PC-3 (cell line): ENCODE results near the gene ERAL1. TPM values are rescaled to one million over a fixed set of nuclear protein-coding genes. Genes with fewer than 3 reads are reported as not detected.

ENCODE experiments used
- ATAC-seq: fragments of 200-7000 bp; cut with Tn5 transposase; 2 replicates; pipeline ENCODE4 v1.9.1; 2020; ENCODE audit warnings: mild to moderate bottlenecking, moderate library complexity
- Bru-seq: library from RNA; stranded (reverse); fragments of 400-500 nt; gene quantifications from one replicate; lab custom pipeline; 2021; lab: Mats Ljungman, UMichigan
- BruChase-seq, 2 experiments: library from RNA; stranded (reverse); fragments of 400-500 nt; gene quantifications; one replicate each; lab custom pipeline; 2021; lab: Mats Ljungman, UMichigan
- BruUV-seq: library from RNA; stranded (reverse); fragments of 400-500 nt; replicated peaks from 2 replicates; lab custom pipeline; 2021; lab: Mats Ljungman, UMichigan
- CTCF ChIA-PET: fragments of 300-600 bp; sonication (Branson Sonifier 250); formaldehyde crosslinking; loops from one replicate; lab custom pipeline; 2022; ENCODE audit warnings: antibody characterized with exemption; lab: Charles Lee
- POLR2A ChIA-PET: fragments of 300-600 bp; sonication (Branson Sonifier 250); formaldehyde crosslinking; loops from one replicate; lab custom pipeline; 2022; ENCODE audit warnings: antibody characterized with exemption; ENCODE audit not compliant: unreplicated experiment; lab: Charles Lee
- DNase-seq: peaks from one replicate; pipeline ENCODE4 v3.0.0-alpha.2; 2015
- H2AFZ ChIP-seq: fragments of 300-600 bp; sonication (generic); 2 replicates; pipeline ENCODE4 v1.6.0; 2016; ENCODE audit warnings: antibody characterized with exemption, low read length
- H3F3A ChIP-seq: fragments of 300-600 bp; sonication (generic); one replicate; pipeline ENCODE4 v1.6.0; 2017; ENCODE audit warnings: antibody characterized with exemption, low read length, control low read depth, mild to moderate bottlenecking; ENCODE audit not compliant: unreplicated experiment
- H3K27ac ChIP-seq: fragments of 300-600 bp; sonication (generic); 2 replicates; pipeline ENCODE4 v1.5.1; 2016; ENCODE audit warnings: mild to moderate bottlenecking, low read length
- H3K27me3 ChIP-seq: fragments of 300-600 bp; sonication (generic); 2 replicates; pipeline ENCODE4 v1.6.1; 2016; ENCODE audit warnings: low read length, mixed read lengths
- H3K36me3 ChIP-seq: fragments of 300-600 bp; sonication (generic); 2 replicates; pipeline ENCODE4 v1.6.1; 2016; ENCODE audit warnings: low read depth, mixed run types, low read length, mixed read lengths
- H3K4me1 ChIP-seq: fragments of 300-600 bp; sonication (generic); 2 replicates; pipeline ENCODE4 v1.5.1; 2016; ENCODE audit warnings: low read length; ENCODE audit not compliant: insufficient read depth
- H3K4me2 ChIP-seq: fragments of 300-600 bp; sonication (generic); 2 replicates; pipeline ENCODE4 v1.6.0; 2016; ENCODE audit warnings: low read length
- H3K4me3 ChIP-seq: fragments of 300-600 bp; sonication (generic); 2 replicates; pipeline ENCODE4 v1.5.1; 2016; ENCODE audit warnings: mild to moderate bottlenecking, low read length, mixed read lengths
- H3K79me2 ChIP-seq: fragments of 300-600 bp; sonication (generic); 2 replicates; pipeline ENCODE4 v1.6.1; 2017; ENCODE audit warnings: low read length, mixed read lengths
- H3K9ac ChIP-seq: fragments of 300-600 bp; sonication (generic); 2 replicates; pipeline ENCODE4 v1.6.0; 2016; ENCODE audit warnings: mild to moderate bottlenecking, low read length
- H3K9me2 ChIP-seq: fragments of 300-600 bp; sonication (generic); replicated peaks from 2 replicates; pipeline ENCODE4 v1.6.1; 2016; ENCODE audit warnings: mixed run types, low read length, mixed read lengths
- H3K9me3 ChIP-seq: fragments of 300-600 bp; sonication (generic); 2 replicates; pipeline ENCODE4 v1.6.1; 2016; ENCODE audit warnings: low read length, mixed read lengths
- H4K20me1 ChIP-seq: fragments of 300-600 bp; sonication (generic); 2 replicates; pipeline ENCODE4 v1.6.1; 2016; ENCODE audit warnings: low read length, mixed read lengths
- EZH2 ChIP-seq: fragments of 300-600 bp; sonication (generic); IDR thresholded peaks from one replicate; pipeline ENCODE4 v1.6.1; 2017; ENCODE audit warnings: antibody characterized with exemption, mild to moderate bottlenecking, low read length; ENCODE audit not compliant: unreplicated experiment
- EZH2phosphoT487 ChIP-seq: fragments of 300-600 bp; sonication (generic); IDR thresholded peaks from 2 replicates; pipeline ENCODE4 v1.6.1; 2018; ENCODE audit warnings: mild to moderate bottlenecking, antibody characterized with exemption, low read length, borderline replicate concordance
- intact Hi-C: fragments of 100-400 bp; cut with micrococcal nuclease; formaldehyde crosslinking; loops from 2 replicates; pipeline ENCODE4 v1.9.0; 2023
- long read RNA-seq: library from polyadenylated mRNA; unstranded; transcript quantifications from one replicate; pipeline ENCODE4 v2.0.0, GENCODE V29; 2021; ENCODE audit not compliant: unreplicated experiment
- total RNA-seq: library from RNA; depleted of rRNA; stranded (reverse); fragments of >200 nt; gene quantifications from 2 replicates; pipeline ENCODE4 v1.2.3, GENCODE V29; 2014; rRNA removed
- TF ChIP-seq, protein P1 (sequence below): fragments of 300-600 bp; sonication (generic); conservative IDR thresholded peaks from 2 replicates; pipeline ENCODE4 v1.5.1; 2017; ENCODE audit warnings: antibody characterized with exemption, low read depth, mild to moderate bottlenecking, low read length

The ERAL1 gene
- total RNA-seq (25.8 and 30.5 TPM in 2 replicates), Bru-seq, nascent RNA (percentile 62 among the genes with signal in this experiment), BruChase-seq, experiment 1, labeled RNA remaining after a 6-hour chase (percentile 80 among the genes with signal in this experiment), BruChase-seq, experiment 2, labeled RNA remaining after a 2-hour chase (percentile 74 among the genes with signal in this experiment)
- long read RNA-seq, transcript ERAL1-201 (10 exons, 1,925 nt), result major isoform, 61 of 73 reads
- long read RNA-seq, partial matches to known transcripts, result 6 of 73 reads
- long read RNA-seq, other reads (novel, unspliced or antisense), result 6 of 73 reads

DNA sequence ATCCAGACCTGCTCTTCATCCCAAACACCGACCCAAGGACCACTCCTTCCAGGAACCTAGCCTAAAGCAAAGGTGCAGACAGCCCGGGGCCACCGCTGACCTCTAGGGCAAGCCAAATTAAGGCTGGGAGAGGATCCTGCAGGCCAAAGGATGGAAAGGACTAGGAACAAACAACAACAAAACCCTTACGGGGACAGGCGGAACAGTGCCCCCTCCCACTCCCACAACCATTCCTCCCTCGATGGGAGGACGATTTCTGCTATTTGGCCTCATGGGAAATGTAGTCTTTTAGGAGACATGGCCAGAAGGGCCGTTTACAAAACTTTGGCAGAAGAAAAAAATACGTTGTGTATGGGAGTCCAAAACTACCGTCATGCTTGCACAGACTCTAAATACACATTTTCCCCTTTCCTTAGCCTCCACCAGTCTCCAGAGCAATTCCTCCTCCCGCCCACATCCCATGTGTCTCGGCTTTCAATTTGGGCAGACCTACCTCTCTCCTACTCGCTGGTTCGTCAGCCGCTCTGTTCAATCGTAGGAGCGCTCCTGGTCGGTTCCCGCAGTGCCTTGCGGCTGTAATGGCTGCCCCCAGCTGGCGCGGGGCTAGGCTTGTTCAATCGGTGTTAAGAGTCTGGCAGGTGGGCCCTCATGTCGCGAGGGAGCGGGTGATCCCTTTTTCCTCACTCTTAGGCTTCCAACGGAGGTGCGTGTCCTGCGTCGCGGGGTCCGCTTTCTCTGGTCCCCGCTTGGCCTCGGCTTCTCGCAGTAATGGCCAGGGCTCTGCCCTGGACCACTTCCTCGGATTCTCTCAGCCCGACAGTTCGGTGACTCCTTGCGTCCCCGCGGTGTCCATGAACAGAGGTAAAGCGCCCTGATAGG is at the start of gene ERAL1:
Gene ERAL1, plus strand, starts transcription at position 560 of the 879 bp plus-strand sequence. Its CDS starts 19 bp downstream, at position 579.
- H3K9me2 ChIP-seq, result no peaks in the 10 kb centered on the region
- no peaks in the 10 kb centered on the region for H3K27me3 ChIP-seq
- peak within 1 kb of the TSS; percentile 87 for H3K4me3 ChIP-seq
- no peaks in the 10 kb centered on the region for H3F3A ChIP-seq
- H3K79me2 ChIP-seq, result peaks cover 15% of the 10 kb centered on the region
- H2AFZ ChIP-seq, result peak within 1 kb of the TSS; percentile 94
- no peaks in the 10 kb centered on the region for H3K9me3 ChIP-seq
- H3K27ac ChIP-seq, result no peak within 1 kb of the TSS
- H3K4me2 ChIP-seq, result peak within 1 kb of the TSS; percentile 93
- POLR2A ChIA-PET, result no interaction called here
- H3K9ac ChIP-seq, result peak within 1 kb of the TSS; percentile 86
- TSS peak; percentile 90 for BruUV-seq
- CTCF ChIA-PET, result no interaction called here
- H4K20me1 ChIP-seq, result no peaks in the 10 kb centered on the region
- ATAC-seq (peak; percentile 100), DNase-seq (peak; percentile 82)
- intact Hi-C loops, result no loop called here
- TF ChIP-seq, protein P1, sequence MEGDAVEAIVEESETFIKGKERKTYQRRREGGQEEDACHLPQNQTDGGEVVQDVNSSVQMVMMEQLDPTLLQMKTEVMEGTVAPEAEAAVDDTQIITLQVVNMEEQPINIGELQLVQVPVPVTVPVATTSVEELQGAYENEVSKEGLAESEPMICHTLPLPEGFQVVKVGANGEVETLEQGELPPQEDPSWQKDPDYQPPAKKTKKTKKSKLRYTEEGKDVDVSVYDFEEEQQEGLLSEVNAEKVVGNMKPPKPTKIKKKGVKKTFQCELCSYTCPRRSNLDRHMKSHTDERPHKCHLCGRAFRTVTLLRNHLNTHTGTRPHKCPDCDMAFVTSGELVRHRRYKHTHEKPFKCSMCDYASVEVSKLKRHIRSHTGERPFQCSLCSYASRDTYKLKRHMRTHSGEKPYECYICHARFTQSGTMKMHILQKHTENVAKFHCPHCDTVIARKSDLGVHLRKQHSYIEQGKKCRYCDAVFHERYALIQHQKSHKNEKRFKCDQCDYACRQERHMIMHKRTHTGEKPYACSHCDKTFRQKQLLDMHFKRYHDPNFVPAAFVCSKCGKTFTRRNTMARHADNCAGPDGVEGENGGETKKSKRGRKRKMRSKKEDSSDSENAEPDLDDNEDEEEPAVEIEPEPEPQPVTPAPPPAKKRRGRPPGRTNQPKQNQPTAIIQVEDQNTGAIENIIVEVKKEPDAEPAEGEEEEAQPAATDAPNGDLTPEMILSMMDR, result no peak
- 0 out of 2 replicates have a peak, but pooled peaks cover 4% of the 10 kb centered on the region for H3K4me1 ChIP-seq
- no peaks in the 10 kb centered on the region; the same call in 1 of the 2 replicates for H3K36me3 ChIP-seq

DNA sequence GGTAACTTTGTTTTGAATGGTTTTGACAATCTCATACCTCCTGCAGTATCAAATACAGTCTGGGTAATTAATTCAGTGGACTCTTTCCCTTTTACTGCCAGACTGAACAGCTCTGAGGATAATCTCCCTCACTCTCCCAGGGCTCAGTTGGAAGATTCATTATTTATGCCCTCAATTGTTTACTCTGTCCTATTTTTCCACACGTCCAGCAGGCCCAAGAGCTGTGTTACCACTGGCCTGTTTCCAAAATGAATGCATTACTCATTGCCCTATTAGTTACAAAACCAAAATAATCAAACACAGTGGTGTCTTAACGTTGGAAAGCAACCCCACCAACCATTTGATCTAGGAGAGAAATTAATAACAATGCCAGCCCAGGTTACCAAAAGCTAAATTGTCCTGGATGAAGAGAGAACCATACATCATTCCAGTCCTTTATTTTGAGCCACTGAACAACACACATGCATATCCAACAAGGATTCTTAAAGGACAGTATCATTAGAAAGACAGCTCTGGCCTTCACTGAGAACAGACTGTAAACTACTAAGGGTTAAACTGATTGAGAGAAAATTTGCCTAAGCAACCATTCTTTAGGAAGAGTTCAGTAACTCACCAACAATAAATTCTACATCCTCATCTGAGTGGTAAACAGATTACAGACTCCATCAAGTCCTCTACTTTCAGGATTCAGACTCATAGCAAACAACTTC is 46.7 kb upstream of the ERAL1 start:
- no peaks in the 10 kb centered on the region for H3K9me2 ChIP-seq
- no peak overlapping the region for H2AFZ ChIP-seq
- peak overlapping the region; percentile 95 for H3K27ac ChIP-seq
- BruUV-seq, result TSS peak; percentile 17
- peaks cover 9% of the 10 kb centered on the region for H3F3A ChIP-seq
- H3K9ac ChIP-seq, result peak overlapping the region; percentile 63
- intact Hi-C loops, result loop anchor here (5.0 kb wide), 2 partner anchors 34 to 46 kb away; partner anchors contain the start of gene FAM222B
- ATAC-seq, result peak; percentile 17
- no peak for TF ChIP-seq EZH2phosphoT487
- TF ChIP-seq EZH2, result no peak
- TF ChIP-seq, protein P1, result no peak
- peaks cover 40% of the 10 kb centered on the region for H3K4me1 ChIP-seq
- H4K20me1 ChIP-seq, result no peaks in the 10 kb centered on the region
- H3K9me3 ChIP-seq, result no peaks in the 10 kb centered on the region
- H3K79me2 ChIP-seq, result peaks cover 61% of the 10 kb centered on the region
- POLR2A ChIA-PET, result no interaction called here
- peak overlapping the region; percentile 48 for H3K4me3 ChIP-seq
- H3K36me3 ChIP-seq, result no peaks in the 10 kb centered on the region
- H3K4me2 ChIP-seq, result peak overlapping the region; percentile 75
- peak; percentile 74 for DNase-seq
- CTCF ChIA-PET, result interaction anchor here (0.6 kb wide), 1 partner anchor 42 kb away, joined by 3 read pairs; no protein-coding TSS in a partner anchor
- H3K27me3 ChIP-seq, result no peaks in the 10 kb centered on the region
